H9 (cell line): ENCODE results near the gene ZCCHC17. TPM values are rescaled to one million over a fixed set of nuclear protein-coding genes. Genes with fewer than 3 reads are reported as not detected.

ENCODE experiments used
- DNase-seq: peaks from one replicate; pipeline ENCODE4 v3.0.0-alpha.2; 2017
- H2AFZ ChIP-seq: one replicate; pipeline ENCODE4 v1.6.1; 2013; ENCODE audit warnings: mild to moderate bottlenecking, low read length, control low read depth, moderate library complexity
- H2AK5ac ChIP-seq: 2 replicates; pipeline ENCODE4 v1.6.1; 2013; ENCODE audit warnings: low read length, control low read depth, mixed read lengths; ENCODE audit not compliant: insufficient read length
- H2BK120ac ChIP-seq: one replicate; pipeline ENCODE4 v1.6.1; 2013; ENCODE audit warnings: low read depth, mild to moderate bottlenecking, low read length, control low read depth, inconsistent platforms; ENCODE audit not compliant: poor library complexity, severe bottlenecking
- H2BK12ac ChIP-seq: 2 replicates; pipeline ENCODE4 v1.6.1; 2013; ENCODE audit warnings: low read length, control low read depth, mixed read lengths, low read depth; ENCODE audit not compliant: insufficient read length
- H2BK15ac ChIP-seq: 2 replicates; pipeline ENCODE4 v1.6.1; 2013; ENCODE audit warnings: low read depth, low read length, control low read depth
- H2BK20ac ChIP-seq: one replicate; pipeline ENCODE4 v1.6.1; 2013; ENCODE audit warnings: low read depth, mild to moderate bottlenecking, low read length, control low read depth, inconsistent platforms; ENCODE audit not compliant: poor library complexity, severe bottlenecking
- H2BK5ac ChIP-seq: 2 replicates; pipeline ENCODE4 v1.6.1; 2013; ENCODE audit warnings: low read length, control low read depth, mixed read lengths; ENCODE audit not compliant: insufficient read length
- H3K14ac ChIP-seq: 2 replicates; pipeline ENCODE4 v1.6.1; 2013; ENCODE audit warnings: low read length, control low read depth; ENCODE audit not compliant: insufficient read depth
- H3K18ac ChIP-seq: 2 replicates; pipeline ENCODE4 v1.6.1; 2013; ENCODE audit warnings: low read depth, mild to moderate bottlenecking, mixed read lengths, low read length, control low read depth; ENCODE audit not compliant: insufficient read length
- H3K23ac ChIP-seq: 2 replicates; pipeline ENCODE4 v1.6.1; 2013; ENCODE audit warnings: low read length, control low read depth, mixed read lengths, low read depth; ENCODE audit not compliant: insufficient read length
- H3K23me2 ChIP-seq: 2 replicates; pipeline ENCODE4 v1.6.1; 2013; ENCODE audit warnings: low read depth, mild to moderate bottlenecking, mixed read lengths, low read length, control low read depth; ENCODE audit not compliant: insufficient read length, poor library complexity, severe bottlenecking
- H3K27ac ChIP-seq: 2 replicates; pipeline ENCODE4 v1.5.1; 2013; ENCODE audit warnings: low read length, control low read depth, mixed read lengths, low read depth; ENCODE audit not compliant: insufficient read length
- H3K27me3 ChIP-seq: 2 replicates; pipeline ENCODE4 v1.6.1; 2013; ENCODE audit warnings: low read length, control low read depth, inconsistent platforms; ENCODE audit not compliant: insufficient read depth
- H3K4ac ChIP-seq: 2 replicates; pipeline ENCODE4 v1.6.1; 2013; ENCODE audit warnings: low read depth, mild to moderate bottlenecking, control low read depth, inconsistent platforms, low read length, moderate library complexity
- H3K4me1 ChIP-seq: 2 replicates; pipeline ENCODE4 v1.6.1; 2013; ENCODE audit warnings: low read length, control low read depth, inconsistent platforms; ENCODE audit not compliant: insufficient read depth
- H3K4me2 ChIP-seq: 2 replicates; pipeline ENCODE4 v1.6.1; 2013; ENCODE audit warnings: low read length, control low read depth, mixed read lengths; ENCODE audit not compliant: insufficient read length, insufficient read depth
- H3K56ac ChIP-seq: 2 replicates; pipeline ENCODE4 v1.6.1; 2013; ENCODE audit warnings: low read depth, mild to moderate bottlenecking, mixed read lengths, low read length, control low read depth; ENCODE audit not compliant: insufficient read length
- H3K79me1 ChIP-seq: 2 replicates; pipeline ENCODE4 v1.6.1; 2013; ENCODE audit warnings: low read depth, mild to moderate bottlenecking, moderate library complexity, low read length, control low read depth, inconsistent platforms; ENCODE audit not compliant: insufficient read depth, poor library complexity, severe bottlenecking
- H3K79me2 ChIP-seq: 2 replicates; pipeline ENCODE4 v1.6.1; 2013; ENCODE audit warnings: low read length, control low read depth, inconsistent platforms; ENCODE audit not compliant: insufficient read depth
- H3K9ac ChIP-seq: 2 replicates; pipeline ENCODE4 v1.6.1; 2013; ENCODE audit warnings: low read length, control low read depth, mixed read lengths; ENCODE audit not compliant: insufficient read length; ENCODE audit errors: extremely low read depth
- H3K9me3 ChIP-seq: one replicate; pipeline ENCODE4 v1.6.1; 2013; ENCODE audit warnings: low read depth, low read length, inconsistent platforms; ENCODE audit not compliant: control insufficient read depth
- H3T11ph ChIP-seq: one replicate; pipeline ENCODE4 v1.6.1; 2013; ENCODE audit warnings: mild to moderate bottlenecking, low read length, control low read depth, inconsistent platforms
- H4K20me1 ChIP-seq: one replicate; pipeline ENCODE4 v1.6.1; 2013; ENCODE audit not compliant: control insufficient read depth, insufficient read length, insufficient read depth
- H4K5ac ChIP-seq: 2 replicates; pipeline ENCODE4 v1.6.1; 2013; ENCODE audit warnings: low read depth, mild to moderate bottlenecking, mixed read lengths, low read length, control low read depth; ENCODE audit not compliant: insufficient read length
- H4K8ac ChIP-seq: replicated peaks from 2 replicates; pipeline ENCODE4 v1.6.1; 2013; ENCODE audit warnings: low read length, control low read depth, mixed read lengths, low read depth; ENCODE audit not compliant: insufficient read length
- H4K91ac ChIP-seq: 2 replicates; pipeline ENCODE4 v1.6.1; 2013; ENCODE audit warnings: low read depth, mild to moderate bottlenecking, moderate library complexity, mixed read lengths, low read length, control low read depth; ENCODE audit not compliant: insufficient read length
- H3K27ac Mint-ChIP-seq, 3 experiments: 2 replicates in 2 of 3; 3 replicates in 1 of 3; pipeline ENCODE4 v1.8.0; 2020 to 2021; ENCODE audit warnings: mixed read lengths in 3 of 3, mild to moderate bottlenecking in 1 of 3, moderate library complexity in 1 of 3
- H3K27me3 Mint-ChIP-seq: 2 replicates; pipeline ENCODE4 v1.8.0; 2021; ENCODE audit warnings: low read depth, mild to moderate bottlenecking, moderate library complexity, mixed read lengths
- H3K36me3 Mint-ChIP-seq, 3 experiments: 2 replicates in 2 of 3; 3 replicates in 1 of 3; pipeline ENCODE4 v1.8.0; 2020 to 2021; ENCODE audit warnings: low read depth in 3 of 3, mixed read lengths in 3 of 3; ENCODE audit not compliant: insufficient read depth in 1 of 3
- H3K4me1 Mint-ChIP-seq, 2 experiments: 2 replicates each; pipeline ENCODE4 v1.8.0; 2020; ENCODE audit warnings: mixed read lengths in 2 of 2
- H3K4me3 Mint-ChIP-seq, 2 experiments: 2 replicates in 1 of 2; 3 replicates in 1 of 2; pipeline ENCODE4 v1.8.0; 2020 to 2021; ENCODE audit warnings: mild to moderate bottlenecking in 2 of 2, mixed read lengths in 2 of 2, moderate library complexity in 1 of 2
- H3K9me3 Mint-ChIP-seq, 2 experiments: 2 replicates in 1 of 2; 3 replicates in 1 of 2; pipeline ENCODE4 v1.8.0; 2020; ENCODE audit warnings: mild to moderate bottlenecking in 2 of 2, mixed read lengths in 2 of 2, moderate library complexity in 1 of 2
- CTCF ChIP-seq: fragments of 200-600 bp; sonication (generic); conservative IDR thresholded peaks from 3 replicates; pipeline ENCODE4 v1.8.0; 2021; ENCODE audit warnings: antibody characterized with exemption, mild to moderate bottlenecking
- WGBS: extraction: QIAGEN DNeasy Blood & Tissue Kit; methylation state at CpG from one replicate; pipeline ENCODE4 v1.1.7; 2013; ENCODE audit warnings: missing lambda C conversion rate, low lambda C conversion rate, mixed read lengths; ENCODE audit not compliant: insufficient read length; ENCODE audit errors: extremely low coverage; 5-methylcytosine and 5-hydroxymethylcytosine counted together
- total RNA-seq: library from RNA; stranded (reverse); gene quantifications from 2 replicates; pipeline ENCODE4 v1.2.1, GENCODE V29; 2021

The ZCCHC17 gene
- total RNA-seq, 1 experiment from 2014 or later, result 50.4 TPM

- Mint-ChIP-seq H3K27ac (no peak overlapping the region), H3K9me3 (no peaks in the 10 kb centered on the region), H3K27me3 (no peaks in the 10 kb centered on the region), H3K4me1 (peaks cover 0 to 5% of the 10 kb centered on the region in 2 experiments; a peak in 2 of 4 replicates), H3K4me3 (no peak overlapping the region), H3K36me3 (peaks cover 26 to 72% (median 53%) of the 10 kb centered on the region in 3 experiments)
- TF ChIP-seq CTCF, result no peak
- H3K4me2 ChIP-seq, result no peak overlapping the region
- no peaks in the 10 kb centered on the region for H3K9me3 ChIP-seq
- no peak overlapping the region for H2AFZ ChIP-seq
- H3K56ac ChIP-seq, result no peak overlapping the region
- no peak overlapping the region for H2BK12ac ChIP-seq
- no peak overlapping the region for H3T11ph ChIP-seq
- H3K23me2 ChIP-seq, result no peaks in the 10 kb centered on the region
- H3K14ac ChIP-seq, result no peak overlapping the region
- no peak overlapping the region for H3K27ac ChIP-seq
- no peaks in the 10 kb centered on the region for H4K20me1 ChIP-seq
- no peak overlapping the region for H3K18ac ChIP-seq
- no peak overlapping the region for H2BK5ac ChIP-seq
- H4K8ac ChIP-seq, result no peak overlapping the region
- H3K79me2 ChIP-seq, result no peaks in the 10 kb centered on the region
- H2BK20ac ChIP-seq, result no peak overlapping the region
- H3K4ac ChIP-seq, result no peak overlapping the region
- H4K5ac ChIP-seq, result no peak overlapping the region
- H2AK5ac ChIP-seq, result no peak overlapping the region
- H3K4me1 ChIP-seq, result no peaks in the 10 kb centered on the region
- H3K23ac ChIP-seq, result no peak overlapping the region
- H3K9ac ChIP-seq, result no peak overlapping the region
- H2BK120ac ChIP-seq, result no peak overlapping the region
- H3K27me3 ChIP-seq, result no peaks in the 10 kb centered on the region
- no peak for DNase-seq
- H4K91ac ChIP-seq, result no peak overlapping the region
- H2BK15ac ChIP-seq, result no peak overlapping the region
- H3K79me1 ChIP-seq, result no peaks in the 10 kb centered on the region
- no CpG with 5 or more reads among the region's 3 CpGs for WGBS
These were observed 37.1 kb upstream of the ZCCHC17 start for GRCh38 chr1:31259746-31260145.
